H1 (cell line): Measurements from ENCODE around the gene URGCP. TPM values are rescaled to one million over a fixed set of nuclear protein-coding genes. Genes with fewer than 3 reads are reported as not detected.

Experiments
- CTCF ChIA-PET: fragments of 300-600 bp; sonication (Branson Sonifier 250); formaldehyde crosslinking; loops from one replicate; lab custom pipeline; 2021; ENCODE audit not compliant: partially characterized antibody; lab: Charles Lee
- POLR2A ChIA-PET: fragments of 300-600 bp; sonication (Branson Sonifier 250); formaldehyde crosslinking; loops from one replicate; lab custom pipeline; 2021; ENCODE audit warnings: inconsistent platforms; ENCODE audit not compliant: partially characterized antibody; lab: Charles Lee
- DNase-seq, 2 experiments: peaks; one replicate each; pipeline versions ENCODE4 v3.0.0 to v3.0.0-alpha.2; 2010 to 2022; ENCODE audit warnings: low spot score in 2 of 2, low read depth in 1 of 2, mixed read lengths in 1 of 2
- FAIRE-seq: peaks from 2 replicates; lab custom pipeline; 2011; peaks lifted over from hg19 to GRCh38; lab: Jason Lieb, UNC
- H2AFZ ChIP-seq: 2 replicates; pipeline ENCODE4 v1.8.1; 2012; ENCODE audit warnings: low read length, inconsistent platforms
- H2AK5ac ChIP-seq: 2 replicates; pipeline ENCODE4 v1.6.1; 2013; ENCODE audit warnings: low read depth, low read length
- H2BK120ac ChIP-seq: replicated peaks from 2 replicates; pipeline ENCODE3; 2013; ENCODE audit warnings: low read depth, low read length, inconsistent platforms
- H2BK12ac ChIP-seq: 2 replicates; pipeline ENCODE4 v1.6.1; 2013; ENCODE audit warnings: low read depth, low read length
- H2BK15ac ChIP-seq: 2 replicates; pipeline ENCODE4 v1.6.1; 2013; ENCODE audit warnings: low read length
- H2BK20ac ChIP-seq: 2 replicates; pipeline ENCODE4 v1.6.1; 2013; ENCODE audit warnings: low read length
- H2BK5ac ChIP-seq: 2 replicates; pipeline ENCODE4 v1.6.1; 2013; ENCODE audit warnings: low read depth, low read length
- H3K14ac ChIP-seq: 2 replicates; pipeline ENCODE4 v1.6.1; 2013; ENCODE audit warnings: inconsistent platforms; ENCODE audit not compliant: insufficient read length
- H3K18ac ChIP-seq: 2 replicates; pipeline ENCODE4 v1.6.1; 2013; ENCODE audit warnings: low read length; ENCODE audit errors: extremely low read depth
- H3K23ac ChIP-seq: 2 replicates; pipeline ENCODE4 v1.6.1; 2013; ENCODE audit warnings: inconsistent platforms; ENCODE audit not compliant: insufficient read length
- H3K23me2 ChIP-seq: 2 replicates; pipeline ENCODE4 v1.6.1; 2013; ENCODE audit warnings: low read depth, low read length
- H3K27ac ChIP-seq: 2 replicates; pipeline ENCODE4 v1.6.1; 2011; ENCODE audit warnings: low read depth, low read length, inconsistent platforms
- H3K27me3 ChIP-seq, 4 experiments: replicated peaks in 1 of 4; 1 replicate in 1 of 4; 2 replicates in 3 of 4; pipeline versions ENCODE4 v1.6.1 to v1.8.1; 2011 to 2013; ENCODE audit warnings: low read length in 3 of 4, mild to moderate bottlenecking in 3 of 4, inconsistent platforms in 2 of 4, mixed read lengths in 2 of 4, moderate library complexity in 1 of 4; ENCODE audit not compliant: control insufficient read depth in 3 of 4, insufficient read depth in 3 of 4; ENCODE audit errors: extremely low read depth in 1 of 4
- H3K36me3 ChIP-seq, 4 experiments: 2 replicates each; pipeline versions ENCODE4 v1.6.1 to v1.8.1; 2011 to 2013; ENCODE audit warnings: mild to moderate bottlenecking in 4 of 4, low read length in 3 of 4, moderate library complexity in 2 of 4, control low read depth in 1 of 4, inconsistent platforms in 1 of 4; ENCODE audit not compliant: insufficient read depth in 4 of 4, control insufficient read depth in 2 of 4
- H3K4ac ChIP-seq: replicated peaks from 2 replicates; pipeline ENCODE3; 2013; ENCODE audit warnings: low read length, low read depth, mixed read lengths, inconsistent platforms; ENCODE audit not compliant: insufficient read length
- H3K4me1 ChIP-seq, 4 experiments: replicated peaks in 1 of 4; 1 replicate in 1 of 4; 2 replicates in 3 of 4; pipeline versions ENCODE4 v1.6.1 to v1.8.1; 2011 to 2013; ENCODE audit warnings: low read length in 3 of 4, inconsistent platforms in 2 of 4, mixed read lengths in 1 of 4; ENCODE audit not compliant: insufficient read depth in 4 of 4, control insufficient read depth in 3 of 4
- H3K4me2 ChIP-seq, 2 experiments: 2 replicates each; pipeline versions ENCODE4 v1.6.1 to v1.8.1; 2011 to 2013; ENCODE audit warnings: low read depth in 2 of 2, low read length in 2 of 2, control low read depth in 1 of 2, inconsistent platforms in 1 of 2, mild to moderate bottlenecking in 1 of 2; ENCODE audit not compliant: insufficient read depth in 1 of 2
- H3K4me3 ChIP-seq, 4 experiments: fragments of 200-600, 300-600 bp in 1 of 4; sonication (generic), shearing (Covaris generic), sonication (Bioruptor Twin) in 1 of 4; 2 replicates each; pipeline versions ENCODE4 v1.5.1 to v1.8.1; 2011 to 2016; ENCODE audit warnings: low read length in 4 of 4, low read depth in 3 of 4, control low read depth in 2 of 4, inconsistent platforms in 2 of 4, mild to moderate bottlenecking in 2 of 4, mixed read lengths in 1 of 4, moderate library complexity in 1 of 4; ENCODE audit not compliant: insufficient read depth in 2 of 4; ENCODE audit errors: extremely low read depth in 1 of 4
- H3K56ac ChIP-seq: replicated peaks from 2 replicates; pipeline ENCODE3; 2013; ENCODE audit warnings: low read depth, mild to moderate bottlenecking, mixed read lengths, low read length, inconsistent platforms; ENCODE audit not compliant: insufficient read length
- H3K79me1 ChIP-seq: 2 replicates; pipeline ENCODE4 v1.6.1; 2013; ENCODE audit warnings: low read depth, low read length, control low read depth
- H3K79me2 ChIP-seq, 2 experiments: 2 replicates each; pipeline versions ENCODE4 v1.6.1 to v1.8.1; 2012 to 2013; ENCODE audit warnings: low read length in 2 of 2, mild to moderate bottlenecking in 2 of 2, inconsistent platforms in 1 of 2; ENCODE audit not compliant: insufficient read depth in 2 of 2, control insufficient read depth in 1 of 2
- H3K9ac ChIP-seq, 4 experiments: replicated peaks in 1 of 4; 1 replicate in 1 of 4; 2 replicates in 3 of 4; pipeline versions ENCODE4 v1.6.1 to v1.8.1; 2011 to 2013; ENCODE audit warnings: low read depth in 3 of 4, low read length in 3 of 4, control low read depth in 2 of 4, mild to moderate bottlenecking in 2 of 4, moderate library complexity in 2 of 4, inconsistent platforms in 1 of 4; ENCODE audit errors: extremely low read depth in 1 of 4
- H3K9me3 ChIP-seq, 2 experiments: 2 replicates each; pipeline versions ENCODE4 v1.6.1 to v1.8.1; 2012 to 2013; ENCODE audit warnings: mild to moderate bottlenecking in 2 of 2, moderate library complexity in 2 of 2, control low read depth in 1 of 2, inconsistent platforms in 1 of 2, low read depth in 1 of 2, low read length in 1 of 2, mixed read lengths in 1 of 2; ENCODE audit not compliant: insufficient read depth in 2 of 2
- H4K20me1 ChIP-seq, 2 experiments: replicated peaks in 1 of 2; 2 replicates each; pipeline versions ENCODE3 to v1.8.1; 2011 to 2013; ENCODE audit warnings: inconsistent platforms in 2 of 2, low read length in 2 of 2, mild to moderate bottlenecking in 1 of 2; ENCODE audit not compliant: insufficient read depth in 2 of 2, control insufficient read depth in 1 of 2
- H4K5ac ChIP-seq: 2 replicates; pipeline ENCODE4 v1.6.1; 2013; ENCODE audit warnings: low read length, low read depth, mixed read lengths, inconsistent platforms; ENCODE audit not compliant: insufficient read length
- H4K8ac ChIP-seq: 2 replicates; pipeline ENCODE4 v1.8.0; 2013; ENCODE audit warnings: mild to moderate bottlenecking, moderate library complexity, low read length, inconsistent platforms; ENCODE audit not compliant: insufficient read depth; ENCODE audit errors: extremely low read depth
- H4K91ac ChIP-seq: replicated peaks from 2 replicates; pipeline ENCODE3; 2013; ENCODE audit warnings: low read length, mixed read lengths, inconsistent platforms; ENCODE audit not compliant: insufficient read length
- GABPA ChIP-seq: IDR thresholded peaks from 2 replicates; pipeline ENCODE4 v1.6.1; 2011; ENCODE audit warnings: mild to moderate bottlenecking, low read length, moderate library complexity, borderline replicate concordance; ENCODE audit not compliant: insufficient read depth
- RAD21 ChIP-seq, 2 experiments: IDR thresholded peaks in 1 of 2; conservative IDR thresholded peaks in 1 of 2; 2 replicates each; pipeline ENCODE4 v1.6.1; 2011; ENCODE audit warnings: low read depth in 2 of 2, low read length in 2 of 2, improper control_type of control experiment in 1 of 2, inconsistent platforms in 1 of 2, mild to moderate bottlenecking in 1 of 2, moderate library complexity in 1 of 2
- WGBS, 2 experiments: shearing (Covaris generic) in 1 of 2; methylation state at CpG; one replicate each; pipeline versions ENCODE4 v1.1.6 to v1.1.7; 2013 to 2015; ENCODE audit warnings: low lambda C conversion rate in 2 of 2, mixed read lengths in 2 of 2, inconsistent platforms in 1 of 2, low coverage in 1 of 2, missing lambda C conversion rate in 1 of 2; ENCODE audit not compliant: insufficient replicate concordance in 2 of 2, insufficient coverage in 1 of 2, insufficient read length in 1 of 2; ENCODE audit errors: extremely low coverage in 1 of 2, missing lambda C conversion rate in 1 of 2; 5-methylcytosine and 5-hydroxymethylcytosine counted together
- polyA plus RNA-seq, 7 experiments: library from polyadenylated mRNA; depleted of rRNA in 3 of 7; stranded (reverse) in 5 of 7; unstranded in 2 of 7; fragments of >200 nt in 5 of 7; fragments of 200-250 nt in 2 of 7; gene quantifications; 1 replicate in 5 of 7; 2 replicates in 1 of 7; 4 replicates in 1 of 7; pipeline versions ENCODE4 v1.2.1 to v1.2.3, GENCODE V29; 2011 to 2013; ENCODE audit warnings: missing spikeins in 2 of 7, mixed read lengths in 2 of 7
- total RNA-seq: library from RNA; stranded (reverse); fragmentation: NEBNext Ultra II Directional; extraction: Animal tissue kit (Norgen Biotek cat#: 25700); gene quantifications from 2 replicates; pipeline ENCODE4 v1.2.1, GENCODE V29; 2021

The URGCP gene
- total and polyA plus RNA-seq, 2 of the 8 experiments (the other 6 are each of a cell fraction or from before 2014, with no cell fraction given): 9.0 to 18.7 TPM

- Histone ChIP-seq H3K56ac (no peak overlapping the region), H2BK5ac (no peak overlapping the region), H3K27ac (no peak overlapping the region), H2AK5ac (no peak overlapping the region), H2BK12ac (no peak overlapping the region), H3K4ac (no peak overlapping the region), H3K9me3 (no peaks in the 10 kb centered on the region), H4K91ac (no peak overlapping the region), H2BK15ac (no peak overlapping the region), H3K9ac (no peak overlapping the region; a peak in 1 of 7 replicates), H2AFZ (no peak overlapping the region), H3K23ac (no peak overlapping the region), H2BK120ac (no peak overlapping the region), H4K8ac (no peak overlapping the region), H4K5ac (no peak overlapping the region), H3K14ac (no peak overlapping the region), H3K4me2 (peak overlapping the region; percentile 78 to 90), H3K4me3 (peak overlapping the region; percentile 69 to 90 (median 82); a peak in 5 of 8 replicates), H3K36me3 (peaks cover 0 to 19% (median 8%) of the 10 kb centered on the region in 4 experiments; a peak in 4 of 8 replicates), H3K27me3 (no peaks in the 10 kb centered on the region), H3K79me2 (no peaks in the 10 kb centered on the region), H2BK20ac (no peak overlapping the region), H3K18ac (no peak overlapping the region), H3K4me1 (peaks cover 3 to 14% (median 6%) of the 10 kb centered on the region in 4 experiments), H3K79me1 (0 out of 2 replicates have a peak, but pooled peaks cover 2% of the 10 kb centered on the region), H4K20me1 (peaks cover 0 to 3% of the 10 kb centered on the region in 2 experiments), H3K23me2 (peaks cover 2% of the 10 kb centered on the region; the same call in 1 of the 2 replicates)
- CTCF ChIA-PET: interaction anchor here (0.9 kb wide), 1 partner anchor 30 kb away, joined by 3 read pairs; no protein-coding TSS in a partner anchor
- POLR2A ChIA-PET: interaction anchor here (1.9 kb wide), 1 partner anchor 11 kb away, joined by 7 read pairs; no protein-coding TSS in a partner anchor
- FAIRE-seq (no peak), DNase-seq (no peak)
- 82% methylated on average over 7 of the region's 7 CpGs; no CpG with 5 or more reads in 1 of the 2 experiments for WGBS, 2 experiments
- no peak for TF ChIP-seq RAD21 (IDR thresholded peaks at IDR 0.05 in 1 of 2, conservative IDR thresholded peaks at IDR 0.05 in 1 of 2; ENCODE audit: low read depth in 2 of 2, low read length in 2 of 2)
- TF ChIP-seq GABPA: no peak
These were observed 38.2 kb downstream of the URGCP start for GRCh38 chr7:43868181-43868580.
